Kidney (tissue), 14 donors: ENCODE measurements around the gene THEM4. TPM values are rescaled to one million over a fixed set of nuclear protein-coding genes. Genes with fewer than 3 reads are reported as not detected.

Experiments
- DNase-seq, 5 donors: peaks; one replicate each; pipeline ENCODE4 v3.0.0-alpha.2; 2013 to 2020
- FAIRE-seq: peaks from 2 replicates; lab custom pipeline; 2012; peaks lifted over from hg19 to GRCh38; lab: Jason Lieb, UNC
- H3K27ac ChIP-seq, 2 donors: one replicate each; pipeline ENCODE4 v1.7.0; 2013; ENCODE audit warnings: low read depth in 2 of 2, low read length in 2 of 2, inconsistent platforms in 1 of 2
- H3K27me3 ChIP-seq: one replicate; pipeline ENCODE4 v1.7.1; 2013; ENCODE audit warnings: low read length, inconsistent platforms; ENCODE audit not compliant: control insufficient read depth, insufficient read depth
- H3K36me3 ChIP-seq, 3 donors: one replicate each; pipeline versions ENCODE4 v1.7.0 to v1.7.1; 2013; ENCODE audit warnings: low read length in 3 of 3, control low read depth in 1 of 3, inconsistent platforms in 1 of 3; ENCODE audit not compliant: insufficient read depth in 3 of 3, control insufficient read depth in 2 of 3
- H3K4me1 ChIP-seq, 3 donors: one replicate each; pipeline versions ENCODE4 v1.7.0 to v1.7.1; 2013; ENCODE audit warnings: low read length in 3 of 3, inconsistent platforms in 1 of 3, low read depth in 1 of 3; ENCODE audit not compliant: control insufficient read depth in 2 of 3, insufficient read depth in 2 of 3
- H3K4me3 ChIP-seq, 3 donors: one replicate each; pipeline versions ENCODE4 v1.7.0 to v1.8.1; 2013; ENCODE audit warnings: low read length in 3 of 3, control low read depth in 1 of 3, inconsistent platforms in 1 of 3
- H3K9ac ChIP-seq, 3 donors: one replicate each; pipeline versions ENCODE4 v1.7.0 to v1.7.1; 2013; ENCODE audit warnings: low read length in 3 of 3, control low read depth in 1 of 3, inconsistent platforms in 1 of 3
- H3K9me3 ChIP-seq, 3 donors: one replicate each; pipeline versions ENCODE4 v1.7.0 to v1.7.1; 2013; ENCODE audit warnings: low read length in 3 of 3, control low read depth in 1 of 3, inconsistent platforms in 1 of 3; ENCODE audit not compliant: control insufficient read depth in 2 of 3, insufficient read depth in 1 of 3
- intact Hi-C: fragments of 100-400 bp; cut with DNase I; formaldehyde crosslinking; loops from one replicate; pipeline ENCODE4 v1.11.1; 2022
- polyA plus RNA-seq: library from polyadenylated mRNA; stranded (reverse); fragments of 350-450 nt; fragmentation: Illumina TruSeq; extraction: RNeasy Lipid Tissue Mini Kit (QIAGEN cat#74804); gene quantifications from one replicate; pipeline ENCODE4 v1.2.3, GENCODE V29; 2014; ENCODE audit warnings: low read depth, low replicate concordance; ENCODE audit not compliant: insufficient read depth
- total RNA-seq: library from RNA; stranded (reverse); fragmentation: NEBNext Ultra II Directional; extraction: Animal tissue kit (Norgen Biotek cat#: 25700); gene quantifications from one replicate; pipeline ENCODE4 v1.2.1, GENCODE V29; 2021
- TF ChIP-seq, protein P1 (sequence below): IDR thresholded peaks from 3 replicates; pipeline ENCODE4 v1.5.1; 2012; ENCODE audit warnings: mild to moderate bottlenecking, moderate library complexity, borderline replicate concordance; ENCODE audit not compliant: insufficient read depth; ENCODE audit errors: extremely low read depth
- donor health status: control.
- donor health status: control.
- donor health status: control.
- donor health status: control.
- donor health status: control.
- donor health status: DM: yes; HTN: yes; CAD: no.
- donor health status: Normal renal cell carcinoma (clear cell type).

Gene THEM4
- total and polyA plus RNA-seq, 2 donors from 2014 or later: 17.5 to 27.9 TPM

DNA sequence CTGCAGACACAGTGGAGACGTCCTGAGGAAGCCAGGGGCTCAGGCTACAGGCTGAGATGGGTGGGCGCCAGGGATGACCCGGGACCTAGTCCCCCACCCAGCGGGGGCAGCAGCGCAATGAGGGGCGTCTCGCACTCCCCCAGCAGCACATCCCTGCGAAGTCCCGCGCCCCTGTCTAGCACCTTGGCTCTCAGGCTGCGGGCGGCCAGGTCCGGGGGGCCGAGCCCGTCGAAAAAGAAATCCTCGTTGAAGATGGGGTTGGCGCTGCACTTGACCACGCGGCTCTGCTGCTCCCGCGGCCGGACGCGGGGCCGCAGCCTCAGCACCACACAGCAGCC lies 71.5 kb downstream of the THEM4 start:
- H3K9ac ChIP-seq: peak overlapping the region in 1 of 3 donors; percentile 38
- no peak for FAIRE-seq
- peak overlapping the region in 1 of 2 donors; percentile 89 for H3K27ac ChIP-seq
- H3K4me1 ChIP-seq: peaks cover 0 to 33% (median 31%) of the 10 kb centered on the region in 3 donors
- no peak overlapping the region for H3K4me3 ChIP-seq
- peaks cover 26% of the 10 kb centered on the region for H3K27me3 ChIP-seq
- H3K36me3 ChIP-seq: no peaks in the 10 kb centered on the region
- no peaks in the 10 kb centered on the region for H3K9me3 ChIP-seq
- peak in 1 of 5 donors; percentile 80 for DNase-seq
- TF ChIP-seq, protein P1, sequence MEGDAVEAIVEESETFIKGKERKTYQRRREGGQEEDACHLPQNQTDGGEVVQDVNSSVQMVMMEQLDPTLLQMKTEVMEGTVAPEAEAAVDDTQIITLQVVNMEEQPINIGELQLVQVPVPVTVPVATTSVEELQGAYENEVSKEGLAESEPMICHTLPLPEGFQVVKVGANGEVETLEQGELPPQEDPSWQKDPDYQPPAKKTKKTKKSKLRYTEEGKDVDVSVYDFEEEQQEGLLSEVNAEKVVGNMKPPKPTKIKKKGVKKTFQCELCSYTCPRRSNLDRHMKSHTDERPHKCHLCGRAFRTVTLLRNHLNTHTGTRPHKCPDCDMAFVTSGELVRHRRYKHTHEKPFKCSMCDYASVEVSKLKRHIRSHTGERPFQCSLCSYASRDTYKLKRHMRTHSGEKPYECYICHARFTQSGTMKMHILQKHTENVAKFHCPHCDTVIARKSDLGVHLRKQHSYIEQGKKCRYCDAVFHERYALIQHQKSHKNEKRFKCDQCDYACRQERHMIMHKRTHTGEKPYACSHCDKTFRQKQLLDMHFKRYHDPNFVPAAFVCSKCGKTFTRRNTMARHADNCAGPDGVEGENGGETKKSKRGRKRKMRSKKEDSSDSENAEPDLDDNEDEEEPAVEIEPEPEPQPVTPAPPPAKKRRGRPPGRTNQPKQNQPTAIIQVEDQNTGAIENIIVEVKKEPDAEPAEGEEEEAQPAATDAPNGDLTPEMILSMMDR: no peak
- intact Hi-C loops: no loop called here

DNA sequence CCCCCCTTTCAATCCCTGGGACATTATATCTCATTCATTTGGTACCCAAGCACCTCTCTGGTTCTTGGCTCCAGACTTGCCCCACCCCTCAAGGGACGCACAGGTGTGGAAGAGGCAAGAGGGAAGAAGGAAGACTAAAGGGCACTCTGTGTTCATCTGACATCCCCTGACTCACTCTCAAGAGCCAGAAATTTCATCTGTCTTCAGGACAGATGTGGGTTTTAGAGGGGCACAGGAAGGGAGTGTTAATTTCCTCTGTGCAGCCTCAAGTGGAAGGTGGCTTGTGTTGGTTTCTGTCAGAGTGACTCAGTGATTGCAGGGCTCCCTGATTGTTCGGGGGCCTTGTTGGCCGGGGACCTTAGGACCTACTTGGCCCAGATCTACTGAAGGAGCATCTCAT lies 72.1 kb downstream of the THEM4 start:
- FAIRE-seq: no peak
- Histone ChIP-seq H3K36me3 (no peaks in the 10 kb centered on the region), H3K4me1 (peaks cover 0 to 37% (median 35%) of the 10 kb centered on the region in 3 donors), H3K4me3 (peak overlapping the region in 1 of 3 donors; percentile 12), H3K27me3 (peaks cover 26% of the 10 kb centered on the region), H3K27ac (peak overlapping the region; percentile 89 to 90), H3K9me3 (no peaks in the 10 kb centered on the region), H3K9ac (peak overlapping the region in 1 of 3 donors; percentile 38)
- TF ChIP-seq, protein P1: no peak
- DNase-seq: no peak
- intact Hi-C loops: no loop called here

DNA sequence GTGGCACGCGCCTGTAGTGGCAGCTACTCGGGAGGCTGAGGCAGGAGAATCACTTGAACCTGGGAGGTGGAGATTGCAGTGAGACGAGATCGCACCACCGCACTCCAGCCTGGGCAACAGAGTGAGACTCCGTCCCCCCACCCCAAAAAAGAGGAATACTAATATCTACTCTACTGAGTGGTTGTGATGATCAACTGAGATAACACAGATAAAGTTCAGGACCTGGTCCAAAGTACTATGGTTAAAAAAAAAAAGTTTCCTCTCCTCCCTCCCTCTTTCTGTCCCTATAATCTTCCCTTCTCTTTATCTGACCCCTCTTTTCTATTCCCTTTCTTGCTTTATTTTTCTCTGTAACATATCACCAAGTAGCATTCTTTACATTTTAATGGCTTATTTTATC lies 73.7 kb downstream of the THEM4 start:
- Histone ChIP-seq H3K4me3 (no peak overlapping the region), H3K36me3 (no peaks in the 10 kb centered on the region), H3K9ac (peak overlapping the region in 1 of 3 donors; percentile 79), H3K27ac (peak overlapping the region; percentile 89 to 90), H3K4me1 (peaks cover 0 to 41% (median 36%) of the 10 kb centered on the region in 3 donors), H3K9me3 (no peaks in the 10 kb centered on the region), H3K27me3 (peaks cover 23% of the 10 kb centered on the region)
- FAIRE-seq (no peak), DNase-seq (no peak)
- intact Hi-C loops: no loop called here
- TF ChIP-seq, protein P1: no peak

DNA sequence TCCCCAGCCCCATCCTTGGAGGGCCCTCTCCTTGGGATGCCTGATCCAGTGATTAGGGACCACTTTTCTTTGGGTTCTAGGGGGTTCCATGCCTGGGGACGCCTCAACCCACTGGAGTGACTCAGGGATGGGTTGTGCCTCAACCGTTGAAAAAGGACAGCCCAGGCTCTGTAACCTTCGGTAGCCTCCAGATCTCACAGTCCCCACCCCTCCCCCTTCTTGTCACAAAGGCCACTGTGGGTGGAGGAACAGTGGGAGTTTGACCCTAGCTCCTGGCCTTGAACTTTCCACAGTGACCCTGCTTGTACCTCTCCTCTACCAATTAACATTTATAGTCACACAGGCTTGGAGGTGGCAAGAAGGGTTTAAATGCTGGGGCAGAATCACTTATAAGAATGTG lies 75.1 kb downstream of the THEM4 start:
- Histone ChIP-seq H3K9ac (no peak overlapping the region), H3K36me3 (no peaks in the 10 kb centered on the region), H3K4me1 (peaks cover 0 to 50% (median 36%) of the 10 kb centered on the region in 3 donors), H3K4me3 (no peak overlapping the region), H3K27me3 (peaks cover 13% of the 10 kb centered on the region), H3K9me3 (no peaks in the 10 kb centered on the region), H3K27ac (peak overlapping the region in 1 of 2 donors; percentile 30)
- DNase-seq (no peak), FAIRE-seq (no peak)
- TF ChIP-seq, protein P1: no peak
- intact Hi-C loops: no loop called here
